GM12878 (cell line): ENCODE data around the gene ZNF618. TPM values are rescaled to one million over a fixed set of nuclear protein-coding genes. Genes with fewer than 3 reads are reported as not detected.

Experiments
- ATAC-seq: fragments of 200-7000 bp; cut with Tn5 transposase; 3 replicates; pipeline ENCODE4 v1.9.1; 2020; ENCODE audit warnings: mild to moderate bottlenecking, moderate library complexity
- BruUV-seq: library from RNA; stranded (reverse); fragments of 400-500 nt; replicated peaks from 2 replicates; lab custom pipeline; 2021; lab: Mats Ljungman, UMichigan
- CTCF ChIA-PET: fragments of 300-600 bp; sonication (Branson Sonifier 250); formaldehyde crosslinking; extraction: SDS; loops from one replicate; lab custom pipeline; 2021; ENCODE audit warnings: inconsistent platforms; lab: Yijun Ruan, JAX
- POLR2A ChIA-PET: fragments of 350-600 bp; formaldehyde crosslinking; extraction: SDS; loops from one replicate; lab custom pipeline; 2021; ENCODE audit warnings: inconsistent platforms; lab: Charles Lee
- RAD21 ChIA-PET: fragments of 300-600 bp; sonication (Branson Sonifier 250); formaldehyde crosslinking; loops from one replicate; lab custom pipeline; 2023; ENCODE audit warnings: antibody characterized with exemption; ENCODE audit not compliant: unreplicated experiment; lab: Charles Lee
- SMC1A ChIA-PET: fragments of 300-600 bp; sonication (Branson Sonifier 250); formaldehyde crosslinking; loops from one replicate; lab custom pipeline; 2023; ENCODE audit not compliant: unreplicated experiment, uncharacterized antibody; lab: Charles Lee
- DNase-seq: peaks from one replicate; pipeline ENCODE4 v3.0.0-alpha.2; 2011; ENCODE audit warnings: low read depth, low spot score
- FAIRE-seq: peaks from 3 replicates; lab custom pipeline; 2011; peaks lifted over from hg19 to GRCh38; lab: Jason Lieb, UNC
- H2AFZ ChIP-seq: 2 replicates; pipeline ENCODE4 v1.6.0; 2011; ENCODE audit warnings: low read depth, low read length, control low read depth; ENCODE audit not compliant: control insufficient read depth
- H3K27ac ChIP-seq: 2 replicates; pipeline ENCODE4 v1.5.1; 2011; ENCODE audit warnings: control low read depth; ENCODE audit not compliant: control insufficient read depth, insufficient read depth
- H3K27me3 ChIP-seq, 2 experiments: replicated peaks in 1 of 2; 2 replicates each; pipeline versions ENCODE4 v1.6.0 to v1.6.1; 2011; ENCODE audit warnings: low read length in 1 of 2; ENCODE audit not compliant: control insufficient read depth in 2 of 2, insufficient read depth in 2 of 2
- H3K36me3 ChIP-seq, 2 experiments: 2 replicates each; pipeline ENCODE4 v1.5.1; 2011; ENCODE audit warnings: low read length in 1 of 2; ENCODE audit not compliant: control insufficient read depth in 2 of 2, insufficient read depth in 2 of 2
- H3K4me1 ChIP-seq: 2 replicates; pipeline ENCODE4 v1.6.1; 2011; ENCODE audit warnings: mild to moderate bottlenecking, low read length, moderate library complexity, mixed read lengths; ENCODE audit not compliant: control insufficient read depth, insufficient read depth
- H3K4me2 ChIP-seq: 2 replicates; pipeline ENCODE4 v1.6.0; 2011; ENCODE audit warnings: control low read depth; ENCODE audit not compliant: control insufficient read depth, insufficient read depth
- H3K4me3 ChIP-seq: fragments of 200-600 bp; sonication (generic); 2 replicates; pipeline ENCODE4 v1.5.1; 2016
- H3K79me2 ChIP-seq: 2 replicates; pipeline ENCODE4 v1.6.0; 2011; ENCODE audit warnings: low read length; ENCODE audit not compliant: control insufficient read depth, insufficient read depth
- H3K9ac ChIP-seq: 2 replicates; pipeline ENCODE4 v1.8.0; 2011; ENCODE audit warnings: low read length, control low read depth, mixed read lengths; ENCODE audit not compliant: control insufficient read depth, insufficient read depth
- H3K9me3 ChIP-seq: replicated peaks from 3 replicates; pipeline ENCODE4 v1.5.1; 2011; ENCODE audit warnings: mild to moderate bottlenecking, low read length; ENCODE audit not compliant: control insufficient read depth, insufficient read depth
- H4K20me1 ChIP-seq: 2 replicates; pipeline ENCODE4 v1.6.0; 2011; ENCODE audit not compliant: control insufficient read depth, insufficient read depth
- BCL11A ChIP-seq: IDR thresholded peaks from 2 replicates; pipeline ENCODE4 v1.6.1; 2011; ENCODE audit warnings: low read depth, low read length
- CHD1 ChIP-seq: IDR thresholded peaks from 2 replicates; pipeline ENCODE4 v1.6.1; 2012; ENCODE audit warnings: low read depth, low read length, improper control_type of control experiment
- HCFC1 ChIP-seq: fragments of 150-350 bp; IDR thresholded peaks from 2 replicates; pipeline ENCODE4 v1.6.1; 2014; ENCODE audit warnings: low read length
- LARP7 ChIP-seq: fragments of 450-650 bp; IDR thresholded peaks from 2 replicates; pipeline ENCODE4 v1.6.1; 2017; ENCODE audit warnings: mild to moderate bottlenecking
- MEF2B ChIP-seq: fragments of 450-650 bp; IDR thresholded peaks from 2 replicates; pipeline ENCODE4 v1.6.1; 2018; ENCODE audit warnings: mild to moderate bottlenecking, moderate library complexity; ENCODE audit not compliant: partially characterized antibody, poor library complexity, severe bottlenecking
- NBN ChIP-seq: fragments of 450-650 bp; IDR thresholded peaks from 2 replicates; pipeline ENCODE4 v1.6.1; 2016
- NR2C2 ChIP-seq: IDR thresholded peaks from 2 replicates; pipeline ENCODE4 v1.6.1; 2011; ENCODE audit warnings: borderline replicate concordance, low read depth; ENCODE audit not compliant: control insufficient read depth, insufficient read length
- NR2F1 ChIP-seq: fragments of 450-650 bp; conservative IDR thresholded peaks from 2 replicates; pipeline ENCODE4 v1.6.1; 2017; ENCODE audit warnings: mild to moderate bottlenecking
- POU2F2 ChIP-seq: IDR thresholded peaks from 3 replicates; pipeline ENCODE4 v1.6.1; 2011; ENCODE audit warnings: low read depth, mild to moderate bottlenecking, low read length, borderline replicate concordance
- RELA ChIP-seq: fragments of 450-650 bp; IDR thresholded peaks from 2 replicates; pipeline ENCODE4 v1.8.0; 2014; ENCODE audit warnings: borderline replicate concordance; ENCODE audit not compliant: partially characterized antibody
- RUNX3 ChIP-seq: IDR thresholded peaks from 2 replicates; pipeline ENCODE4 v1.6.1; 2012; ENCODE audit warnings: low read length, inconsistent platforms
- YBX1 ChIP-seq: fragments of 450-650 bp; IDR thresholded peaks from 2 replicates; pipeline ENCODE4 v1.6.1; 2016; ENCODE audit warnings: antibody characterized with exemption
- ZZZ3 ChIP-seq: IDR thresholded peaks from 2 replicates; pipeline ENCODE4 v1.6.1; 2011; ENCODE audit warnings: low read depth; ENCODE audit not compliant: control insufficient read depth, insufficient read length
- WGBS: methylation state at CpG from one replicate; pipeline ENCODE4 v1.1.6; 2016; ENCODE audit warnings: low lambda C conversion rate; ENCODE audit not compliant: insufficient replicate concordance, insufficient coverage; ENCODE audit errors: missing lambda C conversion rate; 5-methylcytosine and 5-hydroxymethylcytosine counted together
- in situ Hi-C: fragments of 300-500 bp; cut with MboI; formaldehyde crosslinking; loops from 9 replicates; pipeline ENCODE4 v1.14.3; 2018; ENCODE audit warnings: mixed read lengths
- intact Hi-C: fragments of 100-400 bp; cut with micrococcal nuclease; formaldehyde crosslinking; loops from one replicate; pipeline ENCODE4 v1.14.2; 2022; ENCODE audit not compliant: unreplicated experiment
- polyA plus RNA-seq, 11 experiments: library from polyadenylated mRNA; depleted of rRNA in 4 of 11; unstranded in 6 of 11; stranded (reverse) in 5 of 11; fragments of >200 nt; fragmentation: Nextera tagmentation in 4 of 11; fragmentation: Illumina TruSeq in 1 of 11; extraction: Ambion mirVana in 4 of 11; extraction: Trizol in 1 of 11; gene quantifications; 1 replicate in 1 of 11; 2 replicates in 10 of 11; pipeline versions ENCODE4 v1.2.1 to v1.2.3, GENCODE V29; 2011 to 2016; ENCODE audit warnings: inconsistent platforms in 2 of 11, missing spikeins in 2 of 11, low read depth in 1 of 11
- total RNA-seq, 4 experiments: library from RNA; depleted of rRNA in 3 of 4; stranded (reverse); fragments of >200 nt in 3 of 4; fragmentation: Illumina TruSeq in 1 of 4; extraction: Trizol in 1 of 4; gene quantifications; 2 replicates each; pipeline versions ENCODE4 v1.2.1 to v1.2.3, GENCODE V29; 2013 to 2021
- TF ChIP-seq, protein P1 (sequence below): IDR thresholded peaks from 2 replicates; pipeline ENCODE4 v1.6.1; 2011; ENCODE audit warnings: mild to moderate bottlenecking, low read depth, low read length, moderate library complexity; ENCODE audit not compliant: insufficient replicate concordance
- TF ChIP-seq, protein P2 (sequence below): fragments of 450-650 bp; IDR thresholded peaks from 2 replicates; pipeline ENCODE4 v1.6.1; 2017; ENCODE audit warnings: borderline replicate concordance
- TF ChIP-seq, protein P3 (sequence below): fragments of 450-650 bp; IDR thresholded peaks from 2 replicates; pipeline ENCODE4 v1.6.1; 2017; ENCODE audit warnings: antibody characterized with exemption, mild to moderate bottlenecking, moderate library complexity

The ZNF618 gene
- total and polyA plus RNA-seq, 10 of the 15 experiments (the other 5 are each of a cell fraction or from before 2014, with no cell fraction given) = 0.01 to 0.24 (median 0.06) TPM; not detected in 2

GRCh38 chr9:113957351-113957750 is 81.2 kb downstream of the ZNF618 start:
- Histone ChIP-seq H3K4me2 (no peak overlapping the region), H3K27ac (no peak overlapping the region)
- TF ChIP-seq NR2C2 (no peak), ZZZ3 (no peak), NBN (no peak), LARP7 (no peak), RUNX3 (no peak), HCFC1 (no peak), BCL11A (no peak), CHD1 (no peak), NR2F1 (no peak), RELA (no peak), MEF2B (no peak), POU2F2 (no peak), YBX1 (no peak)
- TF ChIP-seq, protein P1, sequence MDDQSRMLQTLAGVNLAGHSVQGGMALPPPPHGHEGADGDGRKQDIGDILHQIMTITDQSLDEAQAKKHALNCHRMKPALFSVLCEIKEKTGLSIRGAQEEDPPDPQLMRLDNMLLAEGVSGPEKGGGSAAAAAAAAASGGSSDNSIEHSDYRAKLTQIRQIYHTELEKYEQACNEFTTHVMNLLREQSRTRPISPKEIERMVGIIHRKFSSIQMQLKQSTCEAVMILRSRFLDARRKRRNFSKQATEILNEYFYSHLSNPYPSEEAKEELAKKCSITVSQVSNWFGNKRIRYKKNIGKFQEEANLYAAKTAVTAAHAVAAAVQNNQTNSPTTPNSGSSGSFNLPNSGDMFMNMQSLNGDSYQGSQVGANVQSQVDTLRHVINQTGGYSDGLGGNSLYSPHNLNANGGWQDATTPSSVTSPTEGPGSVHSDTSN = no peak
- TF ChIP-seq, protein P2, sequence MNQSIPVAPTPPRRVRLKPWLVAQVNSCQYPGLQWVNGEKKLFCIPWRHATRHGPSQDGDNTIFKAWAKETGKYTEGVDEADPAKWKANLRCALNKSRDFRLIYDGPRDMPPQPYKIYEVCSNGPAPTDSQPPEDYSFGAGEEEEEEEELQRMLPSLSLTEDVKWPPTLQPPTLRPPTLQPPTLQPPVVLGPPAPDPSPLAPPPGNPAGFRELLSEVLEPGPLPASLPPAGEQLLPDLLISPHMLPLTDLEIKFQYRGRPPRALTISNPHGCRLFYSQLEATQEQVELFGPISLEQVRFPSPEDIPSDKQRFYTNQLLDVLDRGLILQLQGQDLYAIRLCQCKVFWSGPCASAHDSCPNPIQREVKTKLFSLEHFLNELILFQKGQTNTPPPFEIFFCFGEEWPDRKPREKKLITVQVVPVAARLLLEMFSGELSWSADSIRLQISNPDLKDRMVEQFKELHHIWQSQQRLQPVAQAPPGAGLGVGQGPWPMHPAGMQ = no peak
- TF ChIP-seq, protein P3, sequence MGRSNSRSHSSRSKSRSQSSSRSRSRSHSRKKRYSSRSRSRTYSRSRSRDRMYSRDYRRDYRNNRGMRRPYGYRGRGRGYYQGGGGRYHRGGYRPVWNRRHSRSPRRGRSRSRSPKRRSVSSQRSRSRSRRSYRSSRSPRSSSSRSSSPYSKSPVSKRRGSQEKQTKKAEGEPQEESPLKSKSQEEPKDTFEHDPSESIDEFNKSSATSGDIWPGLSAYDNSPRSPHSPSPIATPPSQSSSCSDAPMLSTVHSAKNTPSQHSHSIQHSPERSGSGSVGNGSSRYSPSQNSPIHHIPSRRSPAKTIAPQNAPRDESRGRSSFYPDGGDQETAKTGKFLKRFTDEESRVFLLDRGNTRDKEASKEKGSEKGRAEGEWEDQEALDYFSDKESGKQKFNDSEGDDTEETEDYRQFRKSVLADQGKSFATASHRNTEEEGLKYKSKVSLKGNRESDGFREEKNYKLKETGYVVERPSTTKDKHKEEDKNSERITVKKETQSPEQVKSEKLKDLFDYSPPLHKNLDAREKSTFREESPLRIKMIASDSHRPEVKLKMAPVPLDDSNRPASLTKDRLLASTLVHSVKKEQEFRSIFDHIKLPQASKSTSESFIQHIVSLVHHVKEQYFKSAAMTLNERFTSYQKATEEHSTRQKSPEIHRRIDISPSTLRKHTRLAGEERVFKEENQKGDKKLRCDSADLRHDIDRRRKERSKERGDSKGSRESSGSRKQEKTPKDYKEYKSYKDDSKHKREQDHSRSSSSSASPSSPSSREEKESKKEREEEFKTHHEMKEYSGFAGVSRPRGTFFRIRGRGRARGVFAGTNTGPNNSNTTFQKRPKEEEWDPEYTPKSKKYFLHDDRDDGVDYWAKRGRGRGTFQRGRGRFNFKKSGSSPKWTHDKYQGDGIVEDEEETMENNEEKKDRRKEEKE = no peak
- TF ChIP-seq, all 136 proteins: peak for 0
- H3K4me3 ChIP-seq = no peak overlapping the region
- POLR2A ChIA-PET = no interaction called here
- CTCF ChIA-PET = no interaction called here
- H3K79me2 ChIP-seq = no peaks in the 10 kb centered on the region
- no peaks in the 10 kb centered on the region for H4K20me1 ChIP-seq
- in situ Hi-C loops = no loop called here
- H2AFZ ChIP-seq = no peak overlapping the region
- H3K4me1 ChIP-seq = no peaks in the 10 kb centered on the region
- SMC1A ChIA-PET = no interaction called here
- FAIRE-seq = no peak
- DNase-seq = no peak
- H3K27me3 ChIP-seq = no peaks in the 10 kb centered on the region; a peak in 1 of 4 replicates
- RAD21 ChIA-PET = no interaction called here
- no peaks in the 10 kb centered on the region for H3K36me3 ChIP-seq
- no peak for ATAC-seq
- BruUV-seq = no TSS peak
- 16% methylated on average over 4 of the region's 4 CpGs for WGBS
- intact Hi-C loops = no loop called here
- no peak overlapping the region for H3K9ac ChIP-seq
- H3K9me3 ChIP-seq = no peaks in the 10 kb centered on the region
